Gastroesophageal sphincter (tissue), 3 donors: ENCODE measurements around the gene TLCD1.

Experiments used
- EP300 ChIP-seq: sonication (generic); formaldehyde crosslinking; IDR thresholded peaks from one replicate; pipeline ENCODE4 v1.6.1; 2017; ENCODE audit warnings: antibody characterized with exemption, mild to moderate bottlenecking
- POLR2A ChIP-seq, 2 donors: fragments of 450-650 bp; IDR thresholded peaks; one replicate each; pipeline ENCODE4 v1.6.1; 2017; ENCODE audit warnings: antibody characterized with exemption in 2 of 2, mild to moderate bottlenecking in 2 of 2, moderate library complexity in 1 of 2
- TF ChIP-seq, protein P1 (sequence below), 4 experiments: fragments of 200-600 bp in 2 of 4; fragments of 450-650 bp in 2 of 4; sonication (generic) in 1 of 4; IDR thresholded peaks; one replicate each; pipeline ENCODE4 v1.5.1; 2017 to 2019; ENCODE audit warnings: antibody characterized with exemption in 4 of 4, mild to moderate bottlenecking in 2 of 4, moderate library complexity in 2 of 4

DNA sequence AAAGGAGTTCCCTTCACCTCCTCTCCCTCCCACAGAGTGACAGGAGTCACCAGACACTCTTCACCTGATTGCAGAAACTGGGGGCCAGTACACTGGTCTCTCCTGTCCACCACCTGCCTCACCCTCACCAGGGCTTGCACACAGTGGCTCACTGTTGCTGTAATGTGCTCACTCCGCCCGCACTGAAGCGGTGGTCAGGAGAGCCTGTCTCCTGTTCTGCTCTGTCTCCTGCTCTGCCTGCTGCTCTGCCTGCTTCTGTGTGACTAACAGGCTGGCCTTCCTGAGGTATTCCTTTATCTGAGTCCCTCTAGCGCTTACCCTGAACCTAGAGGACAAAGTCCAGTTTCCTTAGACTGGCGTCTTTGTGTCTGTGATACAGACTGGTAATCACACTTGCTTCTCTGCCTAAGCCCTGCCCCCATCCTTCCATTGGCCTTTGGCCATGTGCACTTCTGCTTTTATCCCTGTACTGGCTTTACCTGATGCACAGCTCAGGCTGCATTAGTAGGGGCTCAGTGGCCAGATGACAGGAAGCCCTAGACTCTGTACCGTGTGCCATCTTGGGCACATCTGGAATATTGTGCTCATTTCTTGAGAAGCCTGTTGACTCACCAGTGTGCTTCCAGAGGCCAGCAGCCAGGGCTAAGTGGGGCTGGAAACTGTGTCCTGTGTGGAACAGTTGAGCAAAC, 27.6 kb downstream of the TLCD1 start:
- TF ChIP-seq, protein P1, sequence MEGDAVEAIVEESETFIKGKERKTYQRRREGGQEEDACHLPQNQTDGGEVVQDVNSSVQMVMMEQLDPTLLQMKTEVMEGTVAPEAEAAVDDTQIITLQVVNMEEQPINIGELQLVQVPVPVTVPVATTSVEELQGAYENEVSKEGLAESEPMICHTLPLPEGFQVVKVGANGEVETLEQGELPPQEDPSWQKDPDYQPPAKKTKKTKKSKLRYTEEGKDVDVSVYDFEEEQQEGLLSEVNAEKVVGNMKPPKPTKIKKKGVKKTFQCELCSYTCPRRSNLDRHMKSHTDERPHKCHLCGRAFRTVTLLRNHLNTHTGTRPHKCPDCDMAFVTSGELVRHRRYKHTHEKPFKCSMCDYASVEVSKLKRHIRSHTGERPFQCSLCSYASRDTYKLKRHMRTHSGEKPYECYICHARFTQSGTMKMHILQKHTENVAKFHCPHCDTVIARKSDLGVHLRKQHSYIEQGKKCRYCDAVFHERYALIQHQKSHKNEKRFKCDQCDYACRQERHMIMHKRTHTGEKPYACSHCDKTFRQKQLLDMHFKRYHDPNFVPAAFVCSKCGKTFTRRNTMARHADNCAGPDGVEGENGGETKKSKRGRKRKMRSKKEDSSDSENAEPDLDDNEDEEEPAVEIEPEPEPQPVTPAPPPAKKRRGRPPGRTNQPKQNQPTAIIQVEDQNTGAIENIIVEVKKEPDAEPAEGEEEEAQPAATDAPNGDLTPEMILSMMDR (IDR thresholded peaks at IDR 0.05) = no peak
- no peak for TF ChIP-seq EP300
- no peak for TF ChIP-seq POLR2A (IDR thresholded peaks at IDR 0.05)
